ENCODE results near the gene ENGASE.

Gene ENGASE

DNA sequence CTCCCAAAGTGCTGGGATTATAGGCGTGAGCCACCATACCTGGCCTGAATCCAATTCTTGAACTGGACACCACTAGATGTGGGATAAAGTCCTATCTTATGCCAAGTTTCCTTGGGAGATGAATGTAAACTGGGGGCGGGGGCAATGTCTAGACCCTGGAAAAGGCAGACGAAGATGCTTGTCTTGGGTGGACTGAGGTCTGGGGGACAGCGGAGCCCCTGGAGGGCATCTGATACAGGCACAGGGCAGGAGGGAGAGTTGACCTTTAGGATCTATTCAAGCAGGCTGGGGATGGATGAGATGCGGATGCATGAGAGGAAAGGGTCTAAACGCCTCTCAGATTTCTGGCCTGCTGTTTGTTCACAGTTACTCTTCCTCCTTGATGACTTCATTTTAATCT is 38.9 kb upstream of the ENGASE start:
- H3K36me3 ChIP-seq (ENCODE audit: insufficient read depth, low read length), result no peaks in the 10 kb centered on the region
- no peak overlapping the region for H3K4me3 ChIP-seq
- TF ChIP-seq POLR2AphosphoS5 (IDR thresholded peaks at IDR 0.05; ENCODE audit: borderline replicate concordance, low read depth, low read length), result no peak
- TF ChIP-seq EZH2 (IDR thresholded peaks at IDR 0.05), result no peak
- TF ChIP-seq FOXP2 (optimal IDR thresholded peaks at IDR 0.05; ENCODE audit: control extremely low read depth, extremely low read length, insufficient read depth), result no peak
- no peaks in the 10 kb centered on the region for H3K9me3 ChIP-seq (ENCODE audit: low read depth, low read length)
- no peak for DNase-seq (ENCODE audit: low read depth, low spot score)
- no peak overlapping the region for H3K27ac ChIP-seq
- H3K9ac ChIP-seq (ENCODE audit: insufficient read length), result no peak overlapping the region

DNA sequence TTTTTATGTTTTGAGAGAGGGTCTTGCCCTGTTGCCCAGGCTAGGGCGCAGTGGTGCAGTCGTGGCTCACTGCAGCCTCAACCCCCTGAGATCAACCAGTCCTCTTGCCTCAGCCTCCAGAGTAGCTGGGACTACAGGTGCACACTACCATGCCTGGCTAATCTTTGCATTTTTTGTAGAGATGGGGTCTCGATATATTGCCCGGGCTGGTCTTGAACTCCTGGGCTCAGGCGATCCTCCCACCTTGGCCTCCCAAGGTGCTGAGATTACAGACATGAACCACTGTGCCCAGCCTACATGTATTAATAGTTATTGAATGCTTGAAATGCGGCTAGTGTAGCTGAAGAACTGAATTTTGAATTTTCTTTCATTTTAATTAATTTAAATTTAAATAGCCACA is 38.4 kb upstream of the ENGASE start:
- no peak for DNase-seq (ENCODE audit: low read depth, low spot score)
- H3K4me3 ChIP-seq, result no peak overlapping the region
- H3K9me3 ChIP-seq (ENCODE audit: low read depth, low read length), result no peaks in the 10 kb centered on the region
- no peak overlapping the region for H3K27ac ChIP-seq
- TF ChIP-seq EZH2 (IDR thresholded peaks at IDR 0.05) (no peak), FOXP2 (optimal IDR thresholded peaks at IDR 0.05; ENCODE audit: control extremely low read depth, extremely low read length, insufficient read depth) (no peak), POLR2AphosphoS5 (IDR thresholded peaks at IDR 0.05; ENCODE audit: borderline replicate concordance, low read depth, low read length) (no peak)
- no peak overlapping the region for H3K9ac ChIP-seq (ENCODE audit: insufficient read length)
- no peaks in the 10 kb centered on the region for H3K36me3 ChIP-seq (ENCODE audit: insufficient read depth, low read length)

DNA sequence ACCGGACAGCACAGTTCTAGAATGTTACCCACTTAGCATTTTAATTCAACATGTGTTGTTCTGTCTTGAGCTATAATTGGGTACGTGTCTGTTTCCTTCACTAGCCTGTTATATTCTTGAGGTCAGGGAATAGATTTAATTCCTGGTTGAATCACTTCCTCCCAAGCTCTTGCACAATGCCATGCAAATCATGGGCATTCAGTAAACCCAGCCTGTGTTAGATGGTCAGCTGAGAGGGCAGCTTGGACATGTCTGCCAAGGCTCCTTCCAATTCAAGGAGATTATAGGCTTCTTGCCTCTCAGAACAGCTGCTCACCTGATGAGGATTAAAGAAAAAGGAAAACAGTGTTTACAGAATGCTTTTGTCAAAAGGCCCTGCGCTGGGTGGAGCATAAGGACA is 38.0 kb upstream of the ENGASE start:
- H3K27ac ChIP-seq, result no peak overlapping the region
- DNase-seq (ENCODE audit: low read depth, low spot score), result no peak
- TF ChIP-seq POLR2AphosphoS5 (IDR thresholded peaks at IDR 0.05; ENCODE audit: borderline replicate concordance, low read depth, low read length), result no peak
- TF ChIP-seq FOXP2 (optimal IDR thresholded peaks at IDR 0.05; ENCODE audit: control extremely low read depth, extremely low read length, insufficient read depth), result no peak
- no peaks in the 10 kb centered on the region for H3K36me3 ChIP-seq (ENCODE audit: insufficient read depth, low read length)
- H3K4me3 ChIP-seq, result no peak overlapping the region
- no peak overlapping the region for H3K9ac ChIP-seq (ENCODE audit: insufficient read length)
- no peaks in the 10 kb centered on the region for H3K9me3 ChIP-seq (ENCODE audit: low read depth, low read length)

DNA sequence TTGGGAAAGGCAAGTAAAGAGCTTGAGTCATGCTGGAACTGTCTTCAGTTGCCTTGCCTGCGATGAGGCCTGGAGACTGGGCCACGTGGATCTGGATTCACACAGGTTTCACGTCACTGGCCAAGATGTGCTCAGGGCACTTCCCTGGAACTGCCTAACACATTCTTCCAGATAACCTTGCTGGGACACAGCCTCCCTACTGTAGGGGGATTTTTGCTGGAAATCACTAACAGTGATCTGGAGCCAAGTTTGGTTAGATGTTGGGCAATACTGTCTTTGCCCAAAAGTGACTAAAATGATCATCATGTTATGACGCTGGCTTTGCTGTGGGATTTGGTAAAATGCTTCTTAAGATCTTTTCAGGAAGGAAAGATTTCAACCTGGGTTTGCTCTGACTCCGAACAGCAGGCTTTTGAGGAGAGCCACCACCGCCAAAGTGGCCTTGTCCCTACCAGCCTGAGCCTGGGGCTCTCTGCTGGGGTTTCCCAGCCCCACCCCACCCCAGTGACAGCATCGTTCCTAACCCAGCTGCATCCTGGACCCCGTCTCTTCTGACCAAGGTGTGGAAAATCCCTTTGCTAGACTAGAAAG is 36.0 kb upstream of the ENGASE start:
- H3K9me3 ChIP-seq (ENCODE audit: low read depth, low read length), result no peaks in the 10 kb centered on the region
- no peak overlapping the region for H3K27ac ChIP-seq
- TF ChIP-seq FOXP2 (optimal IDR thresholded peaks at IDR 0.05; ENCODE audit: control extremely low read depth, extremely low read length, insufficient read depth) (no peak), POLR2AphosphoS5 (IDR thresholded peaks at IDR 0.05; ENCODE audit: borderline replicate concordance, low read depth, low read length) (no peak), EZH2 (IDR thresholded peaks at IDR 0.05) (no peak)
- H3K36me3 ChIP-seq (ENCODE audit: insufficient read depth, low read length), result no peaks in the 10 kb centered on the region
- no peak for DNase-seq (ENCODE audit: low read depth, low spot score)
- no peak overlapping the region for H3K9ac ChIP-seq (ENCODE audit: insufficient read length)
- H3K4me3 ChIP-seq, result no peak overlapping the region

DNA sequence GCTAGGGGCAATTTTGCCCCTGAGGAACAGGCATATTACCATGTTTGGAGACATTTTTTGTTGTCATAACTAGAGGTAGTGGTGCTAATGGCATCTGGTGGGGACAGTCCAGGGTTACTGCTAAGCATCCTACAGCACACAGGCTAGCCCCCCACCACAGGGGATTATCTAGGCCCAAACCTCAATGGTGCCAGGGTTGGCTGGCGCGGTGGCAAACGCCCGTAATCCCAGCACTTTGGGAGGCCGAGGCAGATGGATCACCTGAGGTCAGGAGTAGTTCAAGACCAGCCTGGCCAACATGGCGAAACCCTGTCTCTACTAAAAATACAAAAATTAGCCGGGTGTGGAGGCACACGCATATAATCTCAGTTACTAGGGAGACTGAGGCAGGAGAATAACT is 35.5 kb upstream of the ENGASE start:
- no peak overlapping the region for H3K9ac ChIP-seq (ENCODE audit: insufficient read length)
- H3K36me3 ChIP-seq (ENCODE audit: insufficient read depth, low read length), result no peaks in the 10 kb centered on the region
- no peak overlapping the region for H3K4me3 ChIP-seq
- no peak for DNase-seq (ENCODE audit: low read depth, low spot score)
- TF ChIP-seq EZH2 (IDR thresholded peaks at IDR 0.05) (no peak), FOXP2 (optimal IDR thresholded peaks at IDR 0.05; ENCODE audit: control extremely low read depth, extremely low read length, insufficient read depth) (no peak), POLR2AphosphoS5 (IDR thresholded peaks at IDR 0.05; ENCODE audit: borderline replicate concordance, low read depth, low read length) (no peak)
- no peak overlapping the region for H3K27ac ChIP-seq
- H3K9me3 ChIP-seq (ENCODE audit: low read depth, low read length), result no peaks in the 10 kb centered on the region

DNA sequence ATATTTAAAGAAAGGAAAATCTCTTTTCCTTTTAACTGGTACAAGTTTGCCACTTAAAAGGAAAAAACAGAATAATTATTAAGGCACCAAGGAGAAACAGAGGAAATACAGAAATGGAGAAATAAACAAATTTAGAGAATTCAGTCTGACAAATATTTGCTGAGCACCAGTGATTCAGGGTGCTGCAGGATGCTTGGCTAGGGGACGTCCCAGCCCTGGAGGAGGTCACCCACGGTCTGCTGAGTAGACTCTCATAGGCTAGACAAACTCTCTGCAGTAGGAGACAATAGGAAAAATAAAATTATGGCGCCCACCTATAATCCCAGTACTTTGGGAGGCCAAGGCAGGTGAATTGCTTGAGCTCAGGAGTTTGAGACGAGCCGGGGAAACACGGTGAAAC is 34.7 kb upstream of the ENGASE start:
- no peak overlapping the region for H3K27ac ChIP-seq
- H3K9ac ChIP-seq (ENCODE audit: insufficient read length), result no peak overlapping the region
- H3K36me3 ChIP-seq (ENCODE audit: insufficient read depth, low read length), result no peaks in the 10 kb centered on the region
- DNase-seq (ENCODE audit: low read depth, low spot score), result no peak
- H3K9me3 ChIP-seq (ENCODE audit: low read depth, low read length), result no peaks in the 10 kb centered on the region
- TF ChIP-seq POLR2AphosphoS5 (IDR thresholded peaks at IDR 0.05; ENCODE audit: borderline replicate concordance, low read depth, low read length) (no peak), FOXP2 (optimal IDR thresholded peaks at IDR 0.05; ENCODE audit: control extremely low read depth, extremely low read length, insufficient read depth) (no peak), EZH2 (IDR thresholded peaks at IDR 0.05) (no peak)
- H3K4me3 ChIP-seq, result no peak overlapping the region

DNA sequence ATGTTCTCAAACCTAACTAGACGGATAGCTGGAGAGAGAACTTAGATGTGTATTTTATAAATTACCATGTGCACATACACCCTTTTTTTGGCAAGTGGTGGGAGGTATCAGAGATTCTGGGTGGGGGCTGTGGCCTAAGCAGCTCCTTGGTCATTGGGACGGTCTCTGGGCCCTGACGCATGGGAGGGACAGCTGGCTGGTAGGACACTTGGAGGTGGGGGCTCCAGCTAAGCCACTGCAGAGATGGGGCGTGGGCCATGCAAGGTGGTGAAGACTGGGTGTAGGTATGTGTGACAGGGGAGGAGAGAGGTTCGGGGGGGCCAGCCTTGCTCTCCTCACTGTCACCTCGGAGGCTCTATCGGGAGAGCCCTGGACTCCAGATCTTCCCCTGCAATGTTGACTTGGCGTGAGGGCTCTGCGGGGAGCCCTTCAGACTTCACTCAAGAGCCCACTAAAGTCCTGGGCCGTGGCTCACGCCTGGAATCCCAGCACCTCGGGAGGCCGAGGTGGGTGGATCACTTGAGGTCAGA is 33.5 kb upstream of the ENGASE start:
- Histone ChIP-seq H3K27ac (no peak overlapping the region), H3K9me3 (ENCODE audit: low read depth, low read length) (no peaks in the 10 kb centered on the region), H3K36me3 (ENCODE audit: insufficient read depth, low read length) (no peaks in the 10 kb centered on the region), H3K9ac (ENCODE audit: insufficient read length) (no peak overlapping the region), H3K4me3 (no peak overlapping the region)
- DNase-seq (ENCODE audit: low read depth, low spot score), result no peak
- TF ChIP-seq FOXP2 (optimal IDR thresholded peaks at IDR 0.05; ENCODE audit: control extremely low read depth, extremely low read length, insufficient read depth) (no peak), POLR2AphosphoS5 (IDR thresholded peaks at IDR 0.05; ENCODE audit: borderline replicate concordance, low read depth, low read length) (no peak), EZH2 (IDR thresholded peaks at IDR 0.05) (no peak)

DNA sequence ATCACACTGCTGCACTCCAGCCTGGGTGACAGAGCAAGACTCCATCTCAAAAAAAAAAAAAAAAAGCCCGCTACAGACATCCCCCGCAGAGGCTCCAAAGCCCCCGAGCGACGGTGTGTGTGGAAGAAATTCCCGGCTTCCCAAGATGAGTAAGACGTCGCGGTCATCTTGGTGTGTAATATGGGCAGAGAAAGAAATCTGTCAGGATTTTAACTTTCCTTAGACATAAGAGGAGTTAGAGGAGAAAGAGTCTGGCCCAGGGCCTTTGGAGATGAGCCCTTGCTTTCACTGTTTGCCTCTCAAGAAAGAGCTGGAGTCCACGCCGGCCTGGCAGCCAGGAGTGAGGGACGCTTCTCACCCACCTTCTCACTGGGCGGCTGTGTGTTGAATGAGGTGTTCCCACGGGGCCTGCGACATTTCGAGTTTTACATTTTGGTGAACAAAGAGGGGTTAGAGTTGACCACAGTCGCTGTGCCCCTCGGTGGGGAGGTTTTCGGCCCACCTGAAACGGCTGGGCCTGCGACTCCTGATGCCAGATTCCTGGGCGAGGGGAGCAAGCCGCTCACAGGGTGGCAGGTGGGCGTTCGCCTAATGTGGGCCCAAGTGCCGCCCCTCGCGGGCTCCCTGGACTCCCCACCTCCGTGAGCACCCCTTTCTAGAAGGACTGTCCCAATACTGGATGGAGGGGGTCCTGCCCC is 32.8 kb upstream of the ENGASE start:
- no peaks in the 10 kb centered on the region for H3K36me3 ChIP-seq (ENCODE audit: insufficient read depth, low read length)
- no peak overlapping the region for H3K4me3 ChIP-seq
- H3K27ac ChIP-seq, result no peak overlapping the region
- TF ChIP-seq POLR2AphosphoS5 (IDR thresholded peaks at IDR 0.05; ENCODE audit: borderline replicate concordance, low read depth, low read length) (no peak), FOXP2 (optimal IDR thresholded peaks at IDR 0.05; ENCODE audit: control extremely low read depth, extremely low read length, insufficient read depth) (no peak), EZH2 (IDR thresholded peaks at IDR 0.05) (no peak)
- H3K9ac ChIP-seq (ENCODE audit: insufficient read length), result no peak overlapping the region
- no peak for DNase-seq (ENCODE audit: low read depth, low spot score)
- no peaks in the 10 kb centered on the region for H3K9me3 ChIP-seq (ENCODE audit: low read depth, low read length)
